ENCODE measurements around the gene NHP2.

DNA sequence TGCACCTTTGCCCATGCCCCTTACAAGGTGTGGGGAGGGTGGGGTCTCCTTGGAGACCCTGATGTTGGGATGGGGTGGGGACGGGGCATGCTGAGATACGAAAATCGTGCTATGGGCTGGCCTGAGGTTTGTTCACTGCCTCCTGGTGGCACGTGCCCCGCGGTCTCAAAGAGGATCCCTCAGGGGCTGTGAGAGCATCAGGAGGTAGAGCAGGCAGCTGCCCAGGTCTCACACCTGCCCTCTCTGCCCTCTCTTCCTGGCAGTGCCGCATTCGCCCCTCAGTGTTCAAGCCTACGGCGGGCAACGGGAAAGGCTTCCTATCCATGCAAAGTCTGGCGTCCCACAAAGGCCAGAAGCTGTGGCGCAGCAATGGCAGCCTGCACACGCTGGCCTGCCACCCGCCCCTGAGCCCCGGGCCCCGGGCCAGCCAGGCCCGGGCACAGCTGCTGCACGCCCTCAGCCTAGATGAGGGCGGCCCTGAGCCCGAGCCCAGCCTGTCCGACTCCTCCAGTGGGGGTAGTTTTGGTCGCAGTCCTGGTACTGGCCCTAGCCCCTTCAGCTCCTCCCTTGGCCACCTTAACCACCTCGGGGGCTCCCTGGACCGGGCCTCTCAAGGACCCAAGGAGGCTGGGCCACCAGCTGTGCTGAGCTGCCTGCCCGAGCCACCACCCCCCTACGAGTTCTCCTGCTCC, 33.6 kb downstream of the NHP2 start:
- TF ChIP-seq POLR2A (IDR thresholded peaks at IDR 0.05) (no peak), CTCF (IDR thresholded peaks at IDR 0.05) (no peak)

All from thyroid gland (tissue), 4 donors.